Fibroblast of lung (primary cell): ENCODE results near the gene PSG5.
"Not testable (repeated sequence)": the region's sequence is repeated elsewhere in the genome, so short reads cannot be mapped to it uniquely, and the experiment has no call there.

Experiments used
- EZH2 ChIP-seq: IDR thresholded peaks from 2 replicates; pipeline ENCODE4 v1.5.1; 2012; ENCODE audit warnings: low read length, control low read depth, mild to moderate bottlenecking; ENCODE audit errors: missing control alignments
- TF ChIP-seq, protein P1 (sequence below), 2 donors: IDR thresholded peaks in 1 of 2; conservative IDR thresholded peaks in 1 of 2; 1 replicate in 1 of 2; 2 replicates in 1 of 2; pipeline ENCODE4 v1.5.1; 2011 to 2012; ENCODE audit warnings: low read length in 2 of 2, control low read depth in 1 of 2, inconsistent platforms in 1 of 2, low read depth in 1 of 2, mild to moderate bottlenecking in 1 of 2

DNA sequence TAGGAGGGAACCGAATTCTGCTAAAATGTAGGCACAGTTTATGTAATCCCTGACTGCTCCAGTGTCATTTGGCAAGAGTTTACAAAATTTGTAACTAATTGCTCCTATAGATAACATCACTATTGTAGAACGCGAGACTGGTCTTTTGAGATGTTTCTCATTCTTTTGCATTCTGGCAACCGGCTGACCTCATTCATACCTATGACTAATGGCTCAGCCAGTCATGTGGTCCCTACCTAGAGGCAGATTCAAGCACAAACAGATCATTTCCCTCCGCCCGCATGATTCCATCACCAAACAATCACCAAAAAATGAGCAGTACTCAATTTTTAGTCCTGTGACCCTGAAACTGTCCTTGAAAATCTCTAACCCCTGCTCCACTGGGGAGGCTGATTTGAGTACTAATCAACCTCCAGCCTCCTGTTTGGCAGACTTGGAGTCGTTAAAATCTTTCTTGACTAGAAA lies 15.0 kb upstream of the PSG5 start:
- TF ChIP-seq, protein P1, sequence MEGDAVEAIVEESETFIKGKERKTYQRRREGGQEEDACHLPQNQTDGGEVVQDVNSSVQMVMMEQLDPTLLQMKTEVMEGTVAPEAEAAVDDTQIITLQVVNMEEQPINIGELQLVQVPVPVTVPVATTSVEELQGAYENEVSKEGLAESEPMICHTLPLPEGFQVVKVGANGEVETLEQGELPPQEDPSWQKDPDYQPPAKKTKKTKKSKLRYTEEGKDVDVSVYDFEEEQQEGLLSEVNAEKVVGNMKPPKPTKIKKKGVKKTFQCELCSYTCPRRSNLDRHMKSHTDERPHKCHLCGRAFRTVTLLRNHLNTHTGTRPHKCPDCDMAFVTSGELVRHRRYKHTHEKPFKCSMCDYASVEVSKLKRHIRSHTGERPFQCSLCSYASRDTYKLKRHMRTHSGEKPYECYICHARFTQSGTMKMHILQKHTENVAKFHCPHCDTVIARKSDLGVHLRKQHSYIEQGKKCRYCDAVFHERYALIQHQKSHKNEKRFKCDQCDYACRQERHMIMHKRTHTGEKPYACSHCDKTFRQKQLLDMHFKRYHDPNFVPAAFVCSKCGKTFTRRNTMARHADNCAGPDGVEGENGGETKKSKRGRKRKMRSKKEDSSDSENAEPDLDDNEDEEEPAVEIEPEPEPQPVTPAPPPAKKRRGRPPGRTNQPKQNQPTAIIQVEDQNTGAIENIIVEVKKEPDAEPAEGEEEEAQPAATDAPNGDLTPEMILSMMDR (conservative IDR thresholded peaks at IDR 0.05 in 1 of 2, IDR thresholded peaks at IDR 0.05 in 1 of 2; ENCODE audit: low read depth in 1 of 2, low read length in 2 of 2), result not testable (repeated sequence)
- TF ChIP-seq EZH2, result not testable (repeated sequence)
